ENCODE data around the gene C2CD3. TPM values are rescaled to one million over a fixed set of nuclear protein-coding genes. Genes with fewer than 3 reads are reported as not detected.

The C2CD3 gene
- total and polyA plus RNA-seq, 10 of the 15 experiments (the other 5 are each of a cell fraction or from before 2014, with no cell fraction given) = 2.3 to 24.0 (median 16.3) TPM

DNA sequence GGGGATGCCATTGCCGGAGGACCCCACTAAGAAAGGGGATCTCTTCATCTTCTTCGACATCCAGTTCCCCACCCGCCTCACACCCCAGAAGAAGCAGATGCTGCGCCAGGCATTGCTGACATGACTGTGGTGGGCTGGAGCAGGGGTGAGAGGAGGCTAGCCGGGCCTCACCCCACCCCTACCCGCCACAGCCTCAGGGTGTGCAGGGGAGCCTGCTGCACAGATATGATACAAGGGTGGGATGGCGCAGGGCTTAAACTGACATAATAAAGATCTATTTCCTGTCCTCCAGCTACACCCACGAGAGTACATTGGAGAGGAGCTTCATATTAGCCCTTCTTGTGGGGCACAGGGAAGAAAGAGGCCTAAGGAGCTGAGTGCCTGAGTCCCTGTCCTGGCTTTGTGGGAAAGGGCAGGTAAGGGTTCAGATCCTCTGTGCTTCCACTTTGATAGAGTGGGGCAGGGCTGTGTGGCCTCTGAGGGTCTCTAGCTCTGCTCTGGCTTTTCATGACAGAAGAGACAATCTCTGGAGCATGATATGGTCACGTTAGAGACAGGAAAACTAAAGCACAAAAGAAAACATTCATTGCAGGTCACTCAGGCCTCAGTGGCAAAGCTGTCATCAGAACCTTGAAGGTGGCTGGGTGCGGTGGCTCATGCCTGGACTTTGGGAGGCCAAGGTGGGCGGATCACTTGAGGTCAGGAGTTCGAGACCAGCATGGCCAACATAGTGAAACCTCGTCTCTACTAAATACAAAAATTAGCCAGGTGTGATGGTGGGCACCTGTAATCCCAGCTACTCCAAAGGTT lies 200.6 kb downstream of the C2CD3 start:
- no TSS peak for BruUV-seq (replicated peaks)
- Histone ChIP-seq H3K27me3 (replicated peaks in 1 of 2; ENCODE audit: control insufficient read depth in 2 of 2, insufficient read depth in 2 of 2, low read length in 1 of 2) (no peaks in the 10 kb centered on the region), H3K4me1 (ENCODE audit: control insufficient read depth, insufficient read depth, low read length) (peaks cover 9% of the 10 kb centered on the region), H3K4me2 (ENCODE audit: control insufficient read depth, insufficient read depth) (no peak overlapping the region), H3K9ac (ENCODE audit: control insufficient read depth, insufficient read depth, low read length) (no peak overlapping the region), H3K9me3 (replicated peaks; ENCODE audit: control insufficient read depth, insufficient read depth, low read length) (no peaks in the 10 kb centered on the region), H3K4me3 (no peak overlapping the region), H4K20me1 (ENCODE audit: control insufficient read depth, insufficient read depth) (no peaks in the 10 kb centered on the region), H3K27ac (ENCODE audit: control insufficient read depth, insufficient read depth) (no peak overlapping the region), H3K79me2 (ENCODE audit: control insufficient read depth, insufficient read depth, low read length) (no peaks in the 10 kb centered on the region), H2AFZ (ENCODE audit: control insufficient read depth, low read depth, low read length) (no peak overlapping the region), H3K36me3 (ENCODE audit: control insufficient read depth in 2 of 2, insufficient read depth in 2 of 2, low read length in 1 of 2) (peaks cover 4 to 6% of the 10 kb centered on the region in 2 experiments; a peak in 3 of 4 replicates)
- 81% methylated on average over 13 of the region's 13 CpGs for WGBS (ENCODE audit: insufficient coverage, insufficient replicate concordance, low lambda C conversion rate, missing lambda C conversion rate)
- FAIRE-seq = no peak
- intact Hi-C loops (cut with micrococcal nuclease; ENCODE audit: unreplicated experiment) = loop anchor here (10.0 kb wide), 1 partner anchor 275 kb away; no protein-coding TSS in a partner anchor
- no peak for DNase-seq (ENCODE audit: low read depth, low spot score)
- ChIA-PET CTCF (interaction anchor here (0.7 to 2.5 kb wide), 4 partner anchors 10 to 984 kb away, joined by 3 to 7 read pairs (median 4); no protein-coding TSS in a partner anchor), RAD21 (ENCODE audit: unreplicated experiment) (interaction anchor here (0.7 kb wide), 1 partner anchor 119 kb away, joined by 3 read pairs; no protein-coding TSS in a partner anchor), POLR2A (interaction anchor here (0.5 to 2.8 kb wide), 2 partner anchors 10 to 216 kb away, joined by 3 to 16 read pairs; no protein-coding TSS in a partner anchor), SMC1A (ENCODE audit: uncharacterized antibody, unreplicated experiment) (interaction anchor here (0.6 to 2.7 kb wide), 3 partner anchors 10 to 316 kb away, joined by 3 to 7 read pairs (median 3); no protein-coding TSS in a partner anchor)
- in situ Hi-C loops (cut with MboI) = no loop called here
- TF ChIP-seq RBBP5 (conservative IDR thresholded peaks at IDR 0.05) (no peak), ZSCAN29 (IDR thresholded peaks at IDR 0.05) (no peak), POLR2A (IDR thresholded peaks at IDR 0.05; ENCODE audit: low read depth, low read length) (peak; percentile 28; the same call in 1 of the 2 replicates)
- no peak for ATAC-seq

- no peak for FAIRE-seq
- 0 out of 2 replicates have a peak, but pooled peaks have one; percentile 20 for TF ChIP-seq POLR2A (IDR thresholded peaks at IDR 0.05; ENCODE audit: low read depth, low read length)
- no peak for TF ChIP-seq MEF2B (IDR thresholded peaks at IDR 0.05; ENCODE audit: partially characterized antibody, poor library complexity, severe bottlenecking)
- no peak for TF ChIP-seq CBX3 (IDR thresholded peaks at IDR 0.05; ENCODE audit: borderline replicate concordance, low read depth)
- TF ChIP-seq, protein P1, sequence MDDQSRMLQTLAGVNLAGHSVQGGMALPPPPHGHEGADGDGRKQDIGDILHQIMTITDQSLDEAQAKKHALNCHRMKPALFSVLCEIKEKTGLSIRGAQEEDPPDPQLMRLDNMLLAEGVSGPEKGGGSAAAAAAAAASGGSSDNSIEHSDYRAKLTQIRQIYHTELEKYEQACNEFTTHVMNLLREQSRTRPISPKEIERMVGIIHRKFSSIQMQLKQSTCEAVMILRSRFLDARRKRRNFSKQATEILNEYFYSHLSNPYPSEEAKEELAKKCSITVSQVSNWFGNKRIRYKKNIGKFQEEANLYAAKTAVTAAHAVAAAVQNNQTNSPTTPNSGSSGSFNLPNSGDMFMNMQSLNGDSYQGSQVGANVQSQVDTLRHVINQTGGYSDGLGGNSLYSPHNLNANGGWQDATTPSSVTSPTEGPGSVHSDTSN (IDR thresholded peaks at IDR 0.05; ENCODE audit: insufficient replicate concordance, low read depth, low read length) = no peak
- no peak for TF ChIP-seq ELK1 (IDR thresholded peaks at IDR 0.05; ENCODE audit: low read depth, low read length)
- no peak for TF ChIP-seq E2F8 (IDR thresholded peaks at IDR 0.05; ENCODE audit: low read depth, partially characterized antibody)
- TF ChIP-seq ZNF384 (IDR thresholded peaks at IDR 0.05; ENCODE audit: borderline replicate concordance, low read depth, low read length) = no peak
Observed at GRCh38 chr11:73969091-73969490, 201.7 kb downstream of the C2CD3 start.

More at GRCh38 chr11:73969091-73969490, 201.7 kb downstream of the C2CD3 start:
- CTCF ChIA-PET = interaction anchor here (1.2 to 2.5 kb wide), 2 partner anchors 35 to 287 kb away, joined by 3 to 7 read pairs; no protein-coding TSS in a partner anchor
- Histone ChIP-seq H3K9ac (ENCODE audit: control insufficient read depth, insufficient read depth, low read length) (no peak overlapping the region), H3K4me2 (ENCODE audit: control insufficient read depth, insufficient read depth) (no peak overlapping the region), H3K36me3 (ENCODE audit: control insufficient read depth in 2 of 2, insufficient read depth in 2 of 2, low read length in 1 of 2) (no peaks in the 10 kb centered on the region), H4K20me1 (ENCODE audit: control insufficient read depth, insufficient read depth) (no peaks in the 10 kb centered on the region), H3K4me3 (no peak overlapping the region), H3K27ac (ENCODE audit: control insufficient read depth, insufficient read depth) (no peak overlapping the region), H3K79me2 (ENCODE audit: control insufficient read depth, insufficient read depth, low read length) (no peaks in the 10 kb centered on the region), H3K27me3 (replicated peaks in 1 of 2; ENCODE audit: control insufficient read depth in 2 of 2, insufficient read depth in 2 of 2, low read length in 1 of 2) (no peaks in the 10 kb centered on the region), H2AFZ (ENCODE audit: control insufficient read depth, low read depth, low read length) (no peak overlapping the region), H3K4me1 (ENCODE audit: control insufficient read depth, insufficient read depth, low read length) (peaks cover 4% of the 10 kb centered on the region), H3K9me3 (replicated peaks; ENCODE audit: control insufficient read depth, insufficient read depth, low read length) (no peaks in the 10 kb centered on the region)
- intact Hi-C loops (cut with micrococcal nuclease; ENCODE audit: unreplicated experiment) = loop anchor here (10.0 kb wide), 1 partner anchor 276 kb away; no protein-coding TSS in a partner anchor
- POLR2A ChIA-PET = interaction anchor here (2.6 to 2.8 kb wide), 2 partner anchors 11 kb away, joined by 10 to 16 read pairs; no protein-coding TSS in a partner anchor
- WGBS (ENCODE audit: insufficient coverage, insufficient replicate concordance, low lambda C conversion rate, missing lambda C conversion rate) = 46% methylated on average over 2 of the region's 2 CpGs
- SMC1A ChIA-PET (ENCODE audit: uncharacterized antibody, unreplicated experiment) = no interaction called here
- DNase-seq (ENCODE audit: low read depth, low spot score) = no peak
- no peak for ATAC-seq
- in situ Hi-C loops (cut with MboI) = no loop called here
- RAD21 ChIA-PET (ENCODE audit: unreplicated experiment) = no interaction called here
- no TSS peak for BruUV-seq (replicated peaks)
